ENCODE measurements around the gene MPDZ.

MPDZ gene

GRCh38 chr9:13064676-13065075, 214.8 kb downstream of the MPDZ start:
- Histone ChIP-seq H3K4me2 (ENCODE audit: insufficient read depth, low read length, poor library complexity, severe bottlenecking) (no peak overlapping the region), H3K23ac (ENCODE audit: low read depth, low read length, poor library complexity) (no peak overlapping the region), H3K79me1 (ENCODE audit: low read depth, low read length) (no peaks in the 10 kb centered on the region), H2BK5ac (ENCODE audit: low read length) (no peak overlapping the region), H3K14ac (ENCODE audit: low read length) (no peak overlapping the region), H2AK5ac (ENCODE audit: low read depth, low read length) (no peak overlapping the region), H2AFZ (ENCODE audit: low read length) (no peak overlapping the region), H3K27ac (replicated peaks; ENCODE audit: low read length) (no peak overlapping the region), H3K4ac (ENCODE audit: low read length) (no peak overlapping the region), H3K18ac (ENCODE audit: low read length) (no peak overlapping the region), H3K9ac (ENCODE audit: low read depth, low read length, poor library complexity) (no peak overlapping the region), H2BK120ac (ENCODE audit: low read depth, low read length) (no peak overlapping the region), H3K4me1 (ENCODE audit: control insufficient read depth in 2 of 2, insufficient read depth in 1 of 2, low read depth in 1 of 2, low read length in 2 of 2) (no peaks in the 10 kb centered on the region), H2BK15ac (ENCODE audit: low read length) (no peak overlapping the region), H3K27me3 (ENCODE audit: control insufficient read depth in 3 of 3, insufficient read depth in 3 of 3, low read depth in 1 of 3, low read length in 3 of 3) (no peaks in the 10 kb centered on the region), H3K36me3 (replicated peaks in 1 of 2; ENCODE audit: control insufficient read depth in 2 of 2, insufficient read depth in 2 of 2, low read length in 2 of 2) (no peaks in the 10 kb centered on the region), H3K4me3 (ENCODE audit: low read length in 2 of 2) (no peak overlapping the region), H4K91ac (ENCODE audit: low read depth, low read length, poor library complexity) (no peak overlapping the region), H4K8ac (ENCODE audit: low read depth, low read length) (no peak overlapping the region), H2BK12ac (ENCODE audit: low read length) (no peak overlapping the region), H3K9me3 (replicated peaks in 1 of 2; ENCODE audit: control insufficient read depth in 2 of 2, insufficient read depth in 1 of 2, low read depth in 1 of 2, low read length in 2 of 2) (peaks cover 0 to 2% of the 10 kb centered on the region in 2 donors)
- no CpG with 5 or more reads among the region's 1 CpG for WGBS, 2 donors (ENCODE audit: extremely low coverage in 2 of 2, insufficient read length in 2 of 2, insufficient replicate concordance in 1 of 2)
- DNase-seq (ENCODE audit: low spot score) = no peak

- H3K4me2 ChIP-seq (ENCODE audit: insufficient read depth, low read length, poor library complexity, severe bottlenecking) = no peak overlapping the region
- no peak overlapping the region for H3K27ac ChIP-seq (replicated peaks; ENCODE audit: low read length)
- no peak overlapping the region for H3K9ac ChIP-seq (ENCODE audit: low read depth, low read length, poor library complexity)
- H3K4me3 ChIP-seq (ENCODE audit: low read length in 2 of 2) = no peak overlapping the region
- no peak overlapping the region for H2AFZ ChIP-seq (ENCODE audit: low read length)
- H3K27me3 ChIP-seq (ENCODE audit: control insufficient read depth in 3 of 3, insufficient read depth in 3 of 3, low read depth in 1 of 3, low read length in 3 of 3) = no peaks in the 10 kb centered on the region
- no peak overlapping the region for H3K18ac ChIP-seq (ENCODE audit: low read length)
- no peak overlapping the region for H2BK5ac ChIP-seq (ENCODE audit: low read length)
- H2AK5ac ChIP-seq (ENCODE audit: low read depth, low read length) = no peak overlapping the region
- H4K91ac ChIP-seq (ENCODE audit: low read depth, low read length, poor library complexity) = no peak overlapping the region
- no peak overlapping the region for H2BK12ac ChIP-seq (ENCODE audit: low read length)
- no peak overlapping the region for H3K23ac ChIP-seq (ENCODE audit: low read depth, low read length, poor library complexity)
- no peak overlapping the region for H2BK120ac ChIP-seq (ENCODE audit: low read depth, low read length)
- H3K36me3 ChIP-seq (replicated peaks in 1 of 2; ENCODE audit: control insufficient read depth in 2 of 2, insufficient read depth in 2 of 2, low read length in 2 of 2) = no peaks in the 10 kb centered on the region
- H3K4me1 ChIP-seq (ENCODE audit: control insufficient read depth in 2 of 2, insufficient read depth in 1 of 2, low read depth in 1 of 2, low read length in 2 of 2) = no peaks in the 10 kb centered on the region
- peaks cover 0 to 2% of the 10 kb centered on the region in 2 donors for H3K9me3 ChIP-seq (replicated peaks in 1 of 2; ENCODE audit: control insufficient read depth in 2 of 2, insufficient read depth in 1 of 2, low read depth in 1 of 2, low read length in 2 of 2)
- no peak overlapping the region for H3K14ac ChIP-seq (ENCODE audit: low read length)
- no peak overlapping the region for H3K4ac ChIP-seq (ENCODE audit: low read length)
- H2BK15ac ChIP-seq (ENCODE audit: low read length) = no peak overlapping the region
- no peak for DNase-seq (ENCODE audit: low spot score)
- no peak overlapping the region for H4K8ac ChIP-seq (ENCODE audit: low read depth, low read length)
- no peaks in the 10 kb centered on the region for H3K79me1 ChIP-seq (ENCODE audit: low read depth, low read length)
Measured at GRCh38 chr9:13063880-13064459, 215.5 kb downstream of the MPDZ start.

- Histone ChIP-seq H3K18ac (ENCODE audit: low read length) (no peak overlapping the region), H2AK5ac (ENCODE audit: low read depth, low read length) (no peak overlapping the region), H3K4me3 (ENCODE audit: low read length in 2 of 2) (no peak overlapping the region), H2AFZ (ENCODE audit: low read length) (no peak overlapping the region), H3K4me1 (ENCODE audit: control insufficient read depth in 2 of 2, insufficient read depth in 1 of 2, low read depth in 1 of 2, low read length in 2 of 2) (no peaks in the 10 kb centered on the region), H3K36me3 (replicated peaks in 1 of 2; ENCODE audit: control insufficient read depth in 2 of 2, insufficient read depth in 2 of 2, low read length in 2 of 2) (no peaks in the 10 kb centered on the region), H3K4me2 (ENCODE audit: insufficient read depth, low read length, poor library complexity, severe bottlenecking) (no peak overlapping the region), H3K27ac (replicated peaks; ENCODE audit: low read length) (no peak overlapping the region), H3K9ac (ENCODE audit: low read depth, low read length, poor library complexity) (no peak overlapping the region), H4K8ac (ENCODE audit: low read depth, low read length) (no peak overlapping the region), H3K4ac (ENCODE audit: low read length) (no peak overlapping the region), H3K23ac (ENCODE audit: low read depth, low read length, poor library complexity) (no peak overlapping the region), H2BK120ac (ENCODE audit: low read depth, low read length) (no peak overlapping the region), H3K79me1 (ENCODE audit: low read depth, low read length) (no peaks in the 10 kb centered on the region), H3K14ac (ENCODE audit: low read length) (no peak overlapping the region), H4K91ac (ENCODE audit: low read depth, low read length, poor library complexity) (no peak overlapping the region), H2BK15ac (ENCODE audit: low read length) (no peak overlapping the region), H2BK12ac (ENCODE audit: low read length) (no peak overlapping the region), H3K9me3 (replicated peaks in 1 of 2; ENCODE audit: control insufficient read depth in 2 of 2, insufficient read depth in 1 of 2, low read depth in 1 of 2, low read length in 2 of 2) (peaks cover 0 to 2% of the 10 kb centered on the region in 2 donors), H2BK5ac (ENCODE audit: low read length) (no peak overlapping the region), H3K27me3 (ENCODE audit: control insufficient read depth in 3 of 3, insufficient read depth in 3 of 3, low read depth in 1 of 3, low read length in 3 of 3) (no peaks in the 10 kb centered on the region)
- WGBS, 2 donors (ENCODE audit: extremely low coverage in 2 of 2, insufficient read length in 2 of 2, insufficient replicate concordance in 1 of 2) = no CpG with 5 or more reads among the region's 3 CpGs
- DNase-seq (ENCODE audit: low spot score) = no peak
Measured at GRCh38 chr9:13061390-13061789, 218.1 kb downstream of the MPDZ start.

All from neuronal stem cell (in vitro differentiated cells).